PFSK-1 (cell line): ENCODE data around the gene NT5C2.

Experiments used
- SIN3A ChIP-seq: IDR thresholded peaks from 2 replicates; pipeline ENCODE4 v1.6.1; 2012; ENCODE audit warnings: mild to moderate bottlenecking, low read length, moderate library complexity, borderline replicate concordance; ENCODE audit not compliant: insufficient read depth
- TAF1 ChIP-seq: IDR thresholded peaks from 2 replicates; pipeline ENCODE4 v1.6.1; 2012; ENCODE audit warnings: low read length, control low read depth, borderline replicate concordance; ENCODE audit not compliant: insufficient read depth

DNA sequence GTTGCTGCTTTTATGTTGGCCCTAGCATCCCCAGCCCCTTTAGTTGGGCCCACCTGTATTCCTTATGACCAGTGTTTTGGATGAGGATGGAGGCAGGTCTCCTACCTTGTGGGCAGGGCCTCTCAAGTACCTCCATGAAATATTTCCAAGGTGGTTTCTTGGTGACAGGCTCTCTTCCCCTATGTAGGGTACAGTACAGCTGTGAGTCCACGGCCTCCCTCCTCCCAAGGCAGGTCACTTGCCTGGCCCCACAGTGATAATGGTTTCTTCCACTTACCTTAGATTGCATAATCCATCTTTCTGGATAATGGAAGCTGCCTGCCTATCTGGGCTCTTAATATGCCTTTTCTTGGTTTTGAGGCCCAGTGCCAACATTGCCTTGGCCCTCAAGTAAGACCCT is 110.4 kb downstream of the NT5C2 start:
- TF ChIP-seq TAF1 (no peak), SIN3A (no peak)
